Neural progenitor cell (in vitro differentiated cells): ENCODE results near the gene ARF5.

ENCODE experiments used
- EZH2 ChIP-seq: fragments of 200-600 bp; sonication (generic); IDR thresholded peaks from 2 replicates; pipeline ENCODE4 v1.6.1; 2017; ENCODE audit warnings: antibody characterized with exemption, mild to moderate bottlenecking, moderate library complexity
- TF ChIP-seq, protein P1 (sequence below): fragments of 200-600 bp; sonication (generic); IDR thresholded peaks from 2 replicates; pipeline ENCODE4 v1.5.1; 2017; ENCODE audit warnings: antibody characterized with exemption, mild to moderate bottlenecking

- TF ChIP-seq EZH2 = no peak
- TF ChIP-seq, protein P1, sequence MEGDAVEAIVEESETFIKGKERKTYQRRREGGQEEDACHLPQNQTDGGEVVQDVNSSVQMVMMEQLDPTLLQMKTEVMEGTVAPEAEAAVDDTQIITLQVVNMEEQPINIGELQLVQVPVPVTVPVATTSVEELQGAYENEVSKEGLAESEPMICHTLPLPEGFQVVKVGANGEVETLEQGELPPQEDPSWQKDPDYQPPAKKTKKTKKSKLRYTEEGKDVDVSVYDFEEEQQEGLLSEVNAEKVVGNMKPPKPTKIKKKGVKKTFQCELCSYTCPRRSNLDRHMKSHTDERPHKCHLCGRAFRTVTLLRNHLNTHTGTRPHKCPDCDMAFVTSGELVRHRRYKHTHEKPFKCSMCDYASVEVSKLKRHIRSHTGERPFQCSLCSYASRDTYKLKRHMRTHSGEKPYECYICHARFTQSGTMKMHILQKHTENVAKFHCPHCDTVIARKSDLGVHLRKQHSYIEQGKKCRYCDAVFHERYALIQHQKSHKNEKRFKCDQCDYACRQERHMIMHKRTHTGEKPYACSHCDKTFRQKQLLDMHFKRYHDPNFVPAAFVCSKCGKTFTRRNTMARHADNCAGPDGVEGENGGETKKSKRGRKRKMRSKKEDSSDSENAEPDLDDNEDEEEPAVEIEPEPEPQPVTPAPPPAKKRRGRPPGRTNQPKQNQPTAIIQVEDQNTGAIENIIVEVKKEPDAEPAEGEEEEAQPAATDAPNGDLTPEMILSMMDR = no peak
These were observed 9.4 kb upstream of the ARF5 start for GRCh38 chr7:127578711-127579275.
